Memory B cell (primary cell): ENCODE measurements around the gene ABCA1.
"Not testable (repeated sequence)": the region's sequence is repeated elsewhere in the genome, so short reads cannot be mapped to it uniquely, and the experiment has no call there.

Experiments used
- ATAC-seq: fragments of 150-1000 bp; cut with Tn5 transposase; 2 replicates; pipeline ENCODE4 v1.10.0; 2021; ENCODE audit warnings: low read depth, mild to moderate bottlenecking, moderate library complexity
- DNase-seq, 2 donors: peaks; one replicate each; pipeline ENCODE4 v3.0.0; 2022; ENCODE audit warnings: low spot score in 2 of 2
- H3K27ac Mint-ChIP-seq: one replicate; pipeline ENCODE4 v1.8.0; 2022; ENCODE audit warnings: mild to moderate bottlenecking, moderate library complexity, mixed read lengths
- H3K27me3 Mint-ChIP-seq: one replicate; pipeline ENCODE4 v1.8.0; 2022; ENCODE audit warnings: mixed read lengths
- H3K36me3 Mint-ChIP-seq: one replicate; pipeline ENCODE4 v1.8.0; 2022; ENCODE audit warnings: mild to moderate bottlenecking, mixed read lengths
- H3K4me1 Mint-ChIP-seq: one replicate; pipeline ENCODE4 v1.8.0; 2022; ENCODE audit warnings: mixed read lengths
- H3K4me3 Mint-ChIP-seq: one replicate; pipeline ENCODE4 v1.8.0; 2022; ENCODE audit warnings: mild to moderate bottlenecking, moderate library complexity, mixed read lengths
- H3K9me3 Mint-ChIP-seq: one replicate; pipeline ENCODE4 v1.8.0; 2022; ENCODE audit warnings: mixed read lengths

The ABCA1 gene, protein sequence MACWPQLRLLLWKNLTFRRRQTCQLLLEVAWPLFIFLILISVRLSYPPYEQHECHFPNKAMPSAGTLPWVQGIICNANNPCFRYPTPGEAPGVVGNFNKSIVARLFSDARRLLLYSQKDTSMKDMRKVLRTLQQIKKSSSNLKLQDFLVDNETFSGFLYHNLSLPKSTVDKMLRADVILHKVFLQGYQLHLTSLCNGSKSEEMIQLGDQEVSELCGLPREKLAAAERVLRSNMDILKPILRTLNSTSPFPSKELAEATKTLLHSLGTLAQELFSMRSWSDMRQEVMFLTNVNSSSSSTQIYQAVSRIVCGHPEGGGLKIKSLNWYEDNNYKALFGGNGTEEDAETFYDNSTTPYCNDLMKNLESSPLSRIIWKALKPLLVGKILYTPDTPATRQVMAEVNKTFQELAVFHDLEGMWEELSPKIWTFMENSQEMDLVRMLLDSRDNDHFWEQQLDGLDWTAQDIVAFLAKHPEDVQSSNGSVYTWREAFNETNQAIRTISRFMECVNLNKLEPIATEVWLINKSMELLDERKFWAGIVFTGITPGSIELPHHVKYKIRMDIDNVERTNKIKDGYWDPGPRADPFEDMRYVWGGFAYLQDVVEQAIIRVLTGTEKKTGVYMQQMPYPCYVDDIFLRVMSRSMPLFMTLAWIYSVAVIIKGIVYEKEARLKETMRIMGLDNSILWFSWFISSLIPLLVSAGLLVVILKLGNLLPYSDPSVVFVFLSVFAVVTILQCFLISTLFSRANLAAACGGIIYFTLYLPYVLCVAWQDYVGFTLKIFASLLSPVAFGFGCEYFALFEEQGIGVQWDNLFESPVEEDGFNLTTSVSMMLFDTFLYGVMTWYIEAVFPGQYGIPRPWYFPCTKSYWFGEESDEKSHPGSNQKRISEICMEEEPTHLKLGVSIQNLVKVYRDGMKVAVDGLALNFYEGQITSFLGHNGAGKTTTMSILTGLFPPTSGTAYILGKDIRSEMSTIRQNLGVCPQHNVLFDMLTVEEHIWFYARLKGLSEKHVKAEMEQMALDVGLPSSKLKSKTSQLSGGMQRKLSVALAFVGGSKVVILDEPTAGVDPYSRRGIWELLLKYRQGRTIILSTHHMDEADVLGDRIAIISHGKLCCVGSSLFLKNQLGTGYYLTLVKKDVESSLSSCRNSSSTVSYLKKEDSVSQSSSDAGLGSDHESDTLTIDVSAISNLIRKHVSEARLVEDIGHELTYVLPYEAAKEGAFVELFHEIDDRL (N-terminal part only)

DNA sequence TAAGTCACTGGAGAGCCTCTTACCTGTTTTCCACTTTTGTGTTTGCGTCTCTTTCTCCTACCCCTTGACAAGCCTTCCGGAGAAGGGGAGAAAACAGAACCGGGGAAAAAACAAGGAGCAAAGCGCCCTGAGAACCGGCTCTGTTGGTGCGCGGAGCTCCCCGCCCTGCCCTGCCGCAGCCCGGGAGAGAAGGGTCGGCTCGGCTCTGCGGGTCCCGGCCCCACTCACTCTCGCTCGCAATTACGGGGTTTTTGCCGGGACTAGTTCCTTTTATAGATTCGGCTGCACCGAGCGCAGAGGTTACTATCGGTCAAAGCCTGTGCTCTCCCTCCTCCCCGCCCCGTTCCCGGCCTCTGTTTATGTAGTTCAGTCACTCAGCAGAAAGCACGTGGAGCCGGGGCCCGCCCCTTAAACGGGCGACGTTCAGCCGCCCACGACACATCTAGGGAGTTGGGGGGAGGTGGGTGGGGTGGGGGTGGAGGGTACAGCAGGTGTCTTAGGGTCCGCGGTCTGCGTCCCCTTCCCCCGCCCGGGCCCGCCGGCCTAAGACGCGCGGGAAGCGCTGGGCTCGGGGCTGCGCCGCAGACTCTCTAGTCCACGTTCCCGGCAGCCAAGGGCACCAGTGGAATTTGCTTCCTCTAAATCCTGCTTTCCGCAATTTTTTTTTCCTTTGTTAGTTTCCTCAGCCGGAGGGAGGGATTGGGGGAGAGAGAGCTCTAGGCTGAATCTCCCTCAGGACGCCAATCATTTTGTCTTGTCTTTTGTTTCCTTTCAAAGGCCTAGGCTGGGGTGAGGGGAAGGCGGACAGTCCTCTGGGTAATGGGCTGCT lies at the start of gene ABCA1:
Gene ABCA1, minus strand, starts transcription at position 244 of the 829 bp plus-strand sequence. CDS start 24,476 bp downstream, outside the sequence.
- ATAC-seq (peak; percentile 56), DNase-seq (peak; percentile 80 to 83)
- peaks cover 22% of the 10 kb centered on the region for H3K4me1 Mint-ChIP-seq
- peak within 1 kb of the TSS; percentile 98 for H3K4me3 Mint-ChIP-seq
- H3K27ac Mint-ChIP-seq = peak within 1 kb of the TSS; percentile 91
- peaks cover 1% of the 10 kb centered on the region for H3K9me3 Mint-ChIP-seq
- peaks cover 2% of the 10 kb centered on the region for H3K36me3 Mint-ChIP-seq
- H3K27me3 Mint-ChIP-seq = no peaks in the 10 kb centered on the region

DNA sequence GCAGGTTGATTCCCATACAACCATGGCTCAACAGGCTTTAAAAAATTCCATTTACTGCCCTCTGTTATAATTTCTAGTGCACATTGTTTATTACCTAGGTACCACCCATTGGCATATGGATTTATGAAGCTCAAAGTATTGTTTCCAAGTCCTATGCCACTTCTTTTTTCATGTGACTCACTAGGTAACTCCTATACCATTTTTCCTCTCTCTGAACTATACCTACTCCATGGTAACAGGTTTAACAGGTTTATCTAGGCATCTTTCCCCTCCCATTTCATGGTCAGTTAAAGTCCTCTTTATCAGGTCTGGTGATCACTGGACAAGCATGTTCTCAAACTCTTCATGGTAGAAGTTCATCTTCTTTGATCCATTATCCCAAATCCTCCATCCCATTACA lies 49.6 kb upstream of the ABCA1 start:
- H3K36me3 Mint-ChIP-seq = no peaks in the 10 kb centered on the region
- H3K27me3 Mint-ChIP-seq = peaks cover 4% of the 10 kb centered on the region
- no peak overlapping the region for H3K27ac Mint-ChIP-seq
- DNase-seq = no peak
- ATAC-seq = no peak
- no peak overlapping the region for H3K4me3 Mint-ChIP-seq
- H3K4me1 Mint-ChIP-seq = no peaks in the 10 kb centered on the region
- peaks cover 5% of the 10 kb centered on the region for H3K9me3 Mint-ChIP-seq

DNA sequence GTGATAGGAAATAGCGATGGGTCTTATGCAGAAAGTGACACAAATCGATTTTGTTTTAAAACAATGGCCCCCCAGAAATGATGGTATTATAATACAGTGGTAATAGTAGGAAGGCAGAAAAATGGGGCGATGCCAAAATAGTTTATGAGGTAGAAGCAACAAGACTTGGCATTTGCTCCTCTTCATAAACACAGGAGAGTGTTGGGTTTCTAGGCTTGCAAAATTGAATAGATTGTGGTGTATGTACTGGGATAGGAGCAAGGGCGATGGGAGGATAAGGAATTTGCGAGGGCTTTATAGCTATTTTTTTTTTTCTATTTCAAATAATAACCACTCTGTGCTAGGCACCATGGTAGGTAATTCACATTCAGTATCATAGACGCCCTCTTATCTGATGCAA lies 49.2 kb upstream of the ABCA1 start:
- no peaks in the 10 kb centered on the region for H3K36me3 Mint-ChIP-seq
- no peak overlapping the region for H3K4me3 Mint-ChIP-seq
- no peak overlapping the region for H3K27ac Mint-ChIP-seq
- no peaks in the 10 kb centered on the region for H3K4me1 Mint-ChIP-seq
- no peak for ATAC-seq
- peaks cover 7% of the 10 kb centered on the region for H3K27me3 Mint-ChIP-seq
- no peak for DNase-seq
- H3K9me3 Mint-ChIP-seq = peaks cover 5% of the 10 kb centered on the region

DNA sequence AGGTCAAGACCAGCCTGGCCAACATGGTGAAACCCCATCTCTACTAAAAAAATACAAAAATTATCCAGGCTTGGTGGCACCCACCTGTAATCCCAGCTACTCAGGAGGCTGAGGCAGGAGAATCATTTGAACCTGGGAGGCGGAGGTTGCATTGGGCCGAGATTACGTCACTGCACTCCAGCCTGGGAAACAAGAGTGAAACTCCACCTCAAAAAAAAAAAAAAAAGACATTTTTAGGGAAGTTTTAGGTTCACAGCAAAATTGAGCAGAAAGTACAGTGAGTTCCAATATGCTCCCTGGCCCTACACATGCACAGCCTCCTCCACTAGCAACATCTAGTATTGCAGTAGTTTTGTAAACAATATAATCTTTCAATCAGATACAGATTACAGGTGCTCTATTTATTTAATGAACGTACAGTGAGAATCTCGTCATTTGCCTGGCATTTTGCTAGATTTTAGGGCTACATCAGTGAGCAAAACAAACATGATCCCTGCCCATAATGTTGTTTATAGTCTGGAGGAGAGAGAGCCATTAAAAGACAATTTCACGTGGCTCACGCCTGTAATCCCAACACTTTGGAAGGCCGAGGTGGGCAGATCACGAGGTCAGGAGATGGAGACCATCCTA lies 48.1 kb upstream of the ABCA1 start:
- H3K9me3 Mint-ChIP-seq, H3K27me3 Mint-ChIP-seq, DNase-seq: not testable (repeated sequence)

DNA sequence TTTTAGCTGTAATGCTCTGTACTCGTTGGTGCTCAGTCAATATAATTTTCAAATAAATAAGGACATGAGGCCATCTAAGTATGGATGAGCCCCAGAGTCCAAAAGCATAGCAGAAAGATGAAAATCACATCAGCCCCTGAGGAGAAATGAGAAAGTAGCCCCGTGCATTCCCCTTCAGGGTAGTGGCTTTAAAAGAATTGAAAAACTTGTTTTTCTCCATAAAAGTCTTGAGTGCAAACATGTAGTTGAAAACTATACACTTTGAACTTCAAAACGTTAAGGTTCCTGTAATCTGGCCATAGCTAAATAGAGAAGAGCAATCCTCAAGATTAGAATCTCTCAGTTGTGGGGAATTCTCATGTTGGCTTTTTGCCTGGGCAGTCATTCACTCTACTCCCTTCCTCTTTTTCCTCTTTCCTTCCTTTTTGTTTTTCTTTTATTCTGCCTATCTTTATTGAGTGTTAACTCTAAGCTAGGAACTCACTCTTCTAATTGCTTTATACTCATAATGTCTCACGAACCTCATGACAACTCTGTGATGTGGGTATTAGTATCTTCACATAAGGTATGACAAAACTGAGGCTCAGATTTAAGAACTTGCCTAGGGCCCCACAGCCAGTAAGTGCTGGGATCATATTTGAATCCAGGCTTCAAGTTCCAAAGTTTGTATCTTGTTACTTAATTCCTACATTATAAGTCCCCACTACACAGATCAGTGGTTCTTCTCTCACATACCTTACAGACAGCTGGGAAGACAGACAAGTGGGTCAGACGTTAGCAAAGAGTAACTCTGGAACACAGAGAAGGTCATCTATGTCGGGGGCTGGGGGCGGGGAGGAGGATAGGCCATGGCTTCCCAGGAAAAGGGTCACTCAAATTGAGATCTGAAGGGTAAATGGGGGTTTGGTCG lies 46.4 kb upstream of the ABCA1 start:
- no peak for DNase-seq
- Mint-ChIP-seq H3K27ac (no peak overlapping the region), H3K4me3 (no peak overlapping the region), H3K9me3 (peaks cover 5% of the 10 kb centered on the region), H3K4me1 (no peaks in the 10 kb centered on the region), H3K27me3 (peaks cover 13% of the 10 kb centered on the region), H3K36me3 (no peaks in the 10 kb centered on the region)
- ATAC-seq = no peak

More for the DNA sequence above, 48.1 kb upstream of the ABCA1 start:
- ATAC-seq, H3K36me3 Mint-ChIP-seq, H3K27ac Mint-ChIP-seq, H3K4me3 Mint-ChIP-seq, H3K4me1 Mint-ChIP-seq: not testable (repeated sequence)

DNA sequence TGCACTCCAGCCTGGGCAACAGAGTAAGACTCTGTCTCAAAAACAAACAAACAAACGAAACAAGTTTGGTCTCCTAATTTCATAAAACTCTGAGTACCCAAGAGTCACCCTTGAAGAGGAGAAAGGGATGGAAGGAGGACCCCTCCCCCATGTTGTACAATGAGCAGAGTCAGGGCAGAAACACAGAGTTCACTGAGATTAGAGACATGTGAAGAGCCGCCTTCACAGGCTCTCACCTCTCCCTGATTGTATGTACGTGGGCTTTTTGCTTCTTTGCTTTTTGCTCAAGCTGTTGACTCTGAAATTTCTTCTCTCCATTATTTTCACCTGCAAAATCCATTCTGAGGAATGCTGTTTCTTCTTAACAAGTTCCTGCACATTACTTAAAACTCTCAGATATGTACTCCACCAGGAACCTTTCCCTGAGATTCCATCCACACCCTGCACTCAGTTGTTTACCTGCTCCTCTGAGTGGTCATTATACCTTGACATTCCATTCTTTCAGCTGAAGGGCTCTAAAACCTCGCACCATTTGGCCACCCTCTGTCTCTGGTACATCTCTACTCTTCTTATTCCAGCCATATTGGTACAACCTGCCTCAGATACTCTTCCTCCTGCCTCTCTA lies 44.4 kb upstream of the ABCA1 start:
- Mint-ChIP-seq H3K4me1 (peaks cover 6% of the 10 kb centered on the region), H3K9me3 (no peaks in the 10 kb centered on the region), H3K36me3 (no peaks in the 10 kb centered on the region), H3K4me3 (no peak overlapping the region), H3K27ac (no peak overlapping the region), H3K27me3 (peaks cover 13% of the 10 kb centered on the region)
- DNase-seq (no peak), ATAC-seq (no peak)

DNA sequence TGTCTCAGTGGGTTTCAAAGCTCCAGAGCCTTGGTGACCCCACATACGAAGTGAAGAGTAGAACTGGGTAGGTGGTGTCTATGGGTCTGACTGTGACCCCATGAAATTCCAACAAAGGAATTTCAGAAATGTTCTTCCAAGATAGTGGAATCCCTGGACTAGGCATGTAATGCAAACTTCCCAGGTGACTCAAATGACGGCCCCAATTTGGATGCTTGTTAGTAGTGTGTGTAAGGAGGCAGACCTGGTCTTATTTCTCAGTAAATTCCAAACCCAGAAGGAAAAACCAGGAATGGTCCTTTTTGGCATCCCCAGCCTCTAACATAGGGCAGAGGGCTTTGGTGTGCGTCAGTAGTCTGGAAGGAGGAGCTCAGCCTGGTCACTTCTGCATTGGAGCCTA lies 43.6 kb upstream of the ABCA1 start:
- H3K27me3 Mint-ChIP-seq = peaks cover 13% of the 10 kb centered on the region
- no peak overlapping the region for H3K27ac Mint-ChIP-seq
- peaks cover 6% of the 10 kb centered on the region for H3K4me1 Mint-ChIP-seq
- no peak overlapping the region for H3K4me3 Mint-ChIP-seq
- ATAC-seq (no peak), DNase-seq (no peak)
- H3K9me3 Mint-ChIP-seq = no peaks in the 10 kb centered on the region
- H3K36me3 Mint-ChIP-seq = no peaks in the 10 kb centered on the region

DNA sequence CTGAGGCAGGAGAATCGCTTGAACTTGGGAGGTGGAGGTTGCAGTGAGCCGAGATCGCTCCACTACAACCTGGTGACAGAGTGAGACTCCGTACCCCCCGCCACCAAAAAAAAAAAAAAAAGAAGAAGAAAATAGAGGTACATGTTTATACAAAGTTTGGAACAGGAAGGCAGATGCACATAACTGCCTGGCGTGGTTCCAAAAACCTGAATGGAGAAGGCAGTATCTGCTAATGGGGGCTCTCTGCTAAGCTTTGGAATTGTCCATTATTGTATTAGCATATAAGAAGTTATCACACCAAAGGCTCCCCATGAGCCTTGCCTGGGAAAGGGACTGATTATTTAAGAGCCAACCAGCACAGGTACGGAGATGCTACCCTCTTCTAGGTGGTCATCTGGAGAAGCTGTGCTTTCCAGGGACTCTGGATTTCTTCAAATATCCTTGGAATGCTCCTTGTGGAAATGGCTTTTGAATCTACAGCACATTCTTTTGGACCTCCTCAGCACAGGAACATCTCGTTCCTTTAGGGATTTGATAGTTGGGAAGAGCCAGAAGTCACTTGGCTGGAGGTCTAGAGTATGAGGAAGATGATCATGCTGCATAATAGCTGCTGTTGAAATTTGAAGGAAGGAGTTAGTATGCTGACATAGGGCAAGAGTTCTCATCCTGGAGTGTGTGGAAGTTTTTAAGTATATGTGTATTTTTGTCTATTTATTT lies 42.5 kb upstream of the ABCA1 start:
- DNase-seq (no peak), ATAC-seq (no peak)
- Mint-ChIP-seq H3K36me3 (no peaks in the 10 kb centered on the region), H3K27ac (no peak overlapping the region), H3K9me3 (no peaks in the 10 kb centered on the region), H3K4me3 (no peak overlapping the region), H3K27me3 (peaks cover 13% of the 10 kb centered on the region), H3K4me1 (peaks cover 6% of the 10 kb centered on the region)

DNA sequence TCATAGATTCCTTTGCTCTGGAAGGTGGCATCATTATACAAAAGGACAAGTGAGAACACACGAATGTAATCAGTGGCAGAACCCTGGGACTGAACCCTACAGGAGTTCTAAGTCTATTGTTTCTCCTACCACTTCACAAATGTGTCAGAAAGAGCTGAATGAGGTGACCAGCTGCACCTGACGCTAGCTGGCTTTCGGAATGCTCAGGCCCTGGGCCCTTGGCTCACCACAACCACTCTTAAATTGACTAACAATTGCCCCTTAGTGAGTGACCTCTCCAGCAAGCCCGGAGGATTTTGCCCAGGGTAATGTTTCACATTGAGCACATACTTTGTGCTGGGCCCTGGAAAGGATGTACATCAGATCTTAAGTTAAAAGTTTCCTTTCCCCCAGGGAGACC lies 41.2 kb upstream of the ABCA1 start:
- no peak for ATAC-seq
- peaks cover 6% of the 10 kb centered on the region for H3K4me1 Mint-ChIP-seq
- H3K9me3 Mint-ChIP-seq = no peaks in the 10 kb centered on the region
- peaks cover 13% of the 10 kb centered on the region for H3K27me3 Mint-ChIP-seq
- DNase-seq = no peak
- H3K4me3 Mint-ChIP-seq = peak overlapping the region; percentile 83
- H3K27ac Mint-ChIP-seq = no peak overlapping the region
- no peaks in the 10 kb centered on the region for H3K36me3 Mint-ChIP-seq

DNA sequence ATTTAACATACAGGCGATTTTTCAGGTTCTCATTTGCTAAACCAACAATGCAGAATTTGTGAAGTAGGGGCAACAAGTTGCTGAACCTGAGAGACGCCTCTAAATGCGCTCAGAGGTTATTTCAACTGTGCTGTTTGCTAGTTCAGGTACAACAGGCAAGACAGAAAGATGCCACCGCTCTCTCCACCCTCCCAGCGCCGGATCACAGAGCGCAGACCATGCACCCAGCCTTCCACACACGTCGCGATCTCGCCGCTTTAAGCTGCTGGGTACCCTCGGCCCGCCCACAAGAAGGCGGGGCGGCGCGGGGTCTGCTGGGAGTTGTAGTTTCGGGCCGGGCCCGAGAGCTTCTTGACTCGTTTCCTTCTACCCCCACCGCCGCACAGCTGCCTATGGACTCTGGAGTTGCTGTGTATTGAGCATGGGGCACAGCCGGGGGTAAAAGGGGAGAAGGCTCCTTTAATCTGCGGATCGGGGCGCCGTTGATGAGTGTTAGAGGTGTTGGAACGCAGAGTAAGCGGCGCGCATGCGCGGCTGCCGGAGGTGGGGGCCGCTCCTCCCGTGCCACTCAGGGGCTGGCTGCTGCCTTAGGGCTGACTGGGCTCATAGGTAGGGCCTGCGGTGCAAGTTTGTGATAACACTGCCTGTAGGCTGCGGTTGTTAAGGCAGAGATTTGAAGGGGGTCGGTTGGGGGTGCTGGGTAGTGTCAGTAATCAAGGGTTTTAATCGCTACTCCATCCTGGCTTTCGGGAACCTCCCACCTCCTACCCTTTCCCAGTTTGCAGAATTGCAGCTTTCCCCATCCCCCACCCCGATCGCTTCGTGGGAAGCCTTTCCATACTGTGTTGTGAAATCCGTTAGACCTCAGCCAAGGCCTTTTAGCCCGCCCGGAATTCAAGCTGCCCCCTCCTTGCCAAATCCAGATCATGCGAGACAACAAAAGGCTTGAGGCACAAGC lies 40.3 kb upstream of the ABCA1 start:
- no peaks in the 10 kb centered on the region for H3K9me3 Mint-ChIP-seq
- peak overlapping the region; percentile 73 for H3K27ac Mint-ChIP-seq
- peak overlapping the region; percentile 83 for H3K4me3 Mint-ChIP-seq
- ATAC-seq (peak; percentile 98), DNase-seq (peak; percentile 86 to 96)
- H3K36me3 Mint-ChIP-seq = no peaks in the 10 kb centered on the region
- peaks cover 6% of the 10 kb centered on the region for H3K4me1 Mint-ChIP-seq
- H3K27me3 Mint-ChIP-seq = peaks cover 13% of the 10 kb centered on the region
